Measurements from ENCODE around the gene SRGAP2C.
"Not testable (repeated sequence)": the region's sequence is repeated elsewhere in the genome, so short reads cannot be mapped to it uniquely, and the experiment has no call there.

Gene SRGAP2C

GRCh38 chr1:121184290-121185127 lies at the start of gene SRGAP2C, which contains the start of gene FAM72B:
Gene SRGAP2C (plus strand): TSS chr1:121184975. CDS start chr1:121187447, 2,472 bp downstream.
Gene FAM72B (minus strand): TSS chr1:121184340. CDS start chr1:121183489, 851 bp downstream.
- not testable (repeated sequence) for DNase-seq (ENCODE audit: low spot score)

- not testable (repeated sequence) for DNase-seq (ENCODE audit: low spot score)
Observed at GRCh38 chr1:121140393-121140792, 44.4 kb upstream of the SRGAP2C start.

GRCh38 chr1:121148489-121149190 lies 36.1 kb upstream of the SRGAP2C start:
- DNase-seq (ENCODE audit: low spot score), result not testable (repeated sequence)

- not testable (repeated sequence) for DNase-seq (ENCODE audit: low spot score)
Observed at GRCh38 chr1:121151294-121151693, 33.5 kb upstream of the SRGAP2C start.

GRCh38 chr1:121152788-121153187 lies 32.0 kb upstream of the SRGAP2C start:
- not testable (repeated sequence) for DNase-seq (ENCODE audit: low spot score)

GRCh38 chr1:121154811-121155210 lies 30.0 kb upstream of the SRGAP2C start:
- DNase-seq (ENCODE audit: low spot score), result not testable (repeated sequence)

- not testable (repeated sequence) for DNase-seq (ENCODE audit: low spot score)
Observed at GRCh38 chr1:121155671-121156358, 29.0 kb upstream of the SRGAP2C start.

- not testable (repeated sequence) for DNase-seq (ENCODE audit: low spot score)
Observed at GRCh38 chr1:121156958-121157603, 27.7 kb upstream of the SRGAP2C start.

- DNase-seq (ENCODE audit: low spot score), result not testable (repeated sequence)
Observed at GRCh38 chr1:121157609-121158008, 27.2 kb upstream of the SRGAP2C start.

GRCh38 chr1:121160118-121160517 lies 24.7 kb upstream of the SRGAP2C start:
- not testable (repeated sequence) for DNase-seq (ENCODE audit: low spot score)

GRCh38 chr1:121161199-121161901 lies 23.4 kb upstream of the SRGAP2C start:
- DNase-seq (ENCODE audit: low spot score), result not testable (repeated sequence)

GRCh38 chr1:121163850-121164757 lies 20.7 kb upstream of the SRGAP2C start:
- not testable (repeated sequence) for DNase-seq (ENCODE audit: low spot score)

GRCh38 chr1:121165296-121165695 lies 19.5 kb upstream of the SRGAP2C start:
- not testable (repeated sequence) for DNase-seq (ENCODE audit: low spot score)

- not testable (repeated sequence) for DNase-seq (ENCODE audit: low spot score)
Observed at GRCh38 chr1:121167225-121167738, 17.5 kb upstream of the SRGAP2C start.

- DNase-seq (ENCODE audit: low spot score), result not testable (repeated sequence)
Observed at GRCh38 chr1:121168152-121168668, 16.6 kb upstream of the SRGAP2C start.

GRCh38 chr1:121176649-121177048 lies 8.1 kb upstream of the SRGAP2C start:
- not testable (repeated sequence) for DNase-seq (ENCODE audit: low spot score)

- not testable (repeated sequence) for DNase-seq (ENCODE audit: low spot score)
Observed at GRCh38 chr1:121178197-121178596, 6.6 kb upstream of the SRGAP2C start.

- DNase-seq (ENCODE audit: low spot score), result not testable (repeated sequence)
Observed at GRCh38 chr1:121183867-121184266, 908 bp upstream of the SRGAP2C start.

- DNase-seq (ENCODE audit: low spot score), result not testable (repeated sequence)
Observed at GRCh38 chr1:121185140-121185708, 449 bp downstream of the SRGAP2C start.
